HG03103 (cell line): ENCODE data around the gene ZNF74.
"Not testable (repeated sequence)": the region's sequence is repeated elsewhere in the genome, so short reads cannot be mapped to it uniquely, and the experiment has no call there.

Source experiments
- ATAC-seq: cut with Tn5 transposase; IDR thresholded peaks from one replicate; pipeline ENCODE4 v1.9.1; 2021; ENCODE audit warnings: low read depth; ENCODE audit not compliant: unreplicated experiment

The ZNF74 gene

GRCh38 chr22:20393705-20394476 lies at the start of gene ZNF74:
Gene ZNF74 (plus strand): TSS chr22:20394151. CDS start chr22:20394629, 478 bp downstream.
- no peak for ATAC-seq

GRCh38 chr22:20346553-20346952 lies 47.4 kb upstream of the ZNF74 start:
- ATAC-seq, result not testable (repeated sequence)

GRCh38 chr22:20352536-20352935 lies 41.4 kb upstream of the ZNF74 start:
- not testable (repeated sequence) for ATAC-seq

- ATAC-seq, result no peak
Measured at GRCh38 chr22:20354238-20354975, 39.5 kb upstream of the ZNF74 start.

- not testable (repeated sequence) for ATAC-seq
Measured at GRCh38 chr22:20355939-20356636, 37.9 kb upstream of the ZNF74 start.

GRCh38 chr22:20356906-20357305 lies 37.0 kb upstream of the ZNF74 start:
- not testable (repeated sequence) for ATAC-seq

GRCh38 chr22:20357967-20358366 lies 36.0 kb upstream of the ZNF74 start:
- ATAC-seq, result not testable (repeated sequence)

- not testable (repeated sequence) for ATAC-seq
Measured at GRCh38 chr22:20358503-20359239, 35.3 kb upstream of the ZNF74 start.

GRCh38 chr22:20360261-20360660 lies 33.7 kb upstream of the ZNF74 start:
- not testable (repeated sequence) for ATAC-seq

- not testable (repeated sequence) for ATAC-seq
Measured at GRCh38 chr22:20360866-20361751, 32.8 kb upstream of the ZNF74 start.

- ATAC-seq, result not testable (repeated sequence)
Measured at GRCh38 chr22:20361752-20362229, 32.2 kb upstream of the ZNF74 start.

GRCh38 chr22:20362403-20362802 lies 31.5 kb upstream of the ZNF74 start:
- not testable (repeated sequence) for ATAC-seq

- not testable (repeated sequence) for ATAC-seq
Measured at GRCh38 chr22:20364335-20365260, 29.4 kb upstream of the ZNF74 start.

- ATAC-seq, result not testable (repeated sequence)
Measured at GRCh38 chr22:20366841-20367240, 27.1 kb upstream of the ZNF74 start.

GRCh38 chr22:20368875-20369274 lies 25.1 kb upstream of the ZNF74 start:
- ATAC-seq, result not testable (repeated sequence)

- not testable (repeated sequence) for ATAC-seq
Measured at GRCh38 chr22:20371687-20372086, 22.3 kb upstream of the ZNF74 start.

GRCh38 chr22:20372406-20372854 lies 21.5 kb upstream of the ZNF74 start:
- ATAC-seq, result not testable (repeated sequence)

GRCh38 chr22:20373195-20373706 lies 20.7 kb upstream of the ZNF74 start:
- not testable (repeated sequence) for ATAC-seq
